Right hindlimb (tissue), 1 donor: ENCODE measurements around the gene TAS2R43.
A peak's percentile ranks its signal among the peaks of the same experiment; 100 is the strongest.
"Not testable (repeated sequence)": the region's sequence is repeated elsewhere in the genome, so short reads cannot be mapped to it uniquely, and the experiment has no call there.

ENCODE experiments used
- DNase-seq: peaks from one replicate; pipeline ENCODE4 v3.0.0-alpha.2; 2018

Gene TAS2R43

GRCh38 chr12:11092128-11092527, at the start of gene TAS2R43:
TSS of gene TAS2R43 (minus strand) at chr12:11092313. CDS start at chr12:11092229, 84 bp downstream.
- DNase-seq: no peak

- DNase-seq: no peak
Measured at GRCh38 chr12:11136075-11136474, 44.0 kb upstream of the TAS2R43 start.

GRCh38 chr12:11134305-11134704, 42.2 kb upstream of the TAS2R43 start, which contains the start of gene TAS2R30:
TSS of gene TAS2R30 (minus strand) at chr12:11134644. CDS start at chr12:11134244, 400 bp downstream.
- no peak for DNase-seq

GRCh38 chr12:11133816-11134215, 41.7 kb upstream of the TAS2R43 start:
- DNase-seq: no peak

GRCh38 chr12:11133162-11133561, 41.0 kb upstream of the TAS2R43 start:
- no peak for DNase-seq

- DNase-seq: no peak
Measured at GRCh38 chr12:11130999-11131398, 38.9 kb upstream of the TAS2R43 start.

GRCh38 chr12:11130382-11130781, 38.3 kb upstream of the TAS2R43 start:
- DNase-seq: no peak

GRCh38 chr12:11114130-11114529, 22.0 kb upstream of the TAS2R43 start:
- not testable (repeated sequence) for DNase-seq

- not testable (repeated sequence) for DNase-seq
Measured at GRCh38 chr12:11111213-11111612, 19.1 kb upstream of the TAS2R43 start.

- DNase-seq: no peak
Measured at GRCh38 chr12:11108862-11109261, 16.7 kb upstream of the TAS2R43 start.

- DNase-seq: no peak
Measured at GRCh38 chr12:11107719-11108118, 15.6 kb upstream of the TAS2R43 start.

GRCh38 chr12:11106288-11106687, 14.2 kb upstream of the TAS2R43 start:
- no peak for DNase-seq

GRCh38 chr12:11105546-11105945, 13.4 kb upstream of the TAS2R43 start:
- DNase-seq: no peak

- DNase-seq: not testable (repeated sequence)
Measured at GRCh38 chr12:11094910-11095309, 2.8 kb upstream of the TAS2R43 start.

GRCh38 chr12:11089246-11089645, 2.9 kb downstream of the TAS2R43 start:
- DNase-seq: no peak

- no peak for DNase-seq
Measured at GRCh38 chr12:11085419-11085818, 6.7 kb downstream of the TAS2R43 start.

- DNase-seq: no peak
Measured at GRCh38 chr12:11081987-11082386, 10.1 kb downstream of the TAS2R43 start.

GRCh38 chr12:11078246-11078645, 13.9 kb downstream of the TAS2R43 start:
- DNase-seq: no peak

GRCh38 chr12:11075642-11076041, 16.5 kb downstream of the TAS2R43 start:
- DNase-seq: no peak

- no peak for DNase-seq
Measured at GRCh38 chr12:11071414-11071813, 20.7 kb downstream of the TAS2R43 start.

GRCh38 chr12:11070999-11071398, 21.1 kb downstream of the TAS2R43 start:
- DNase-seq: no peak

GRCh38 chr12:11069854-11070365, 22.2 kb downstream of the TAS2R43 start:
- DNase-seq: no peak

GRCh38 chr12:11067514-11067913, 24.6 kb downstream of the TAS2R43 start:
- DNase-seq: peak; percentile 30

- DNase-seq: not testable (repeated sequence)
Measured at GRCh38 chr12:11062194-11062593, 29.9 kb downstream of the TAS2R43 start, which contains the start of gene TAS2R46. TSS of gene TAS2R46 (minus strand) at chr12:11062294. CDS start at chr12:11062294, 0 bp downstream.

- DNase-seq: no peak
Measured at GRCh38 chr12:11059784-11060183, 32.3 kb downstream of the TAS2R43 start.
